Measurements from ENCODE around the gene GNAT1.

The GNAT1 gene

GRCh38 chr3:50174947-50175524 lies 16.4 kb upstream of the GNAT1 start:
- FAIRE-seq (no peak), DNase-seq (ENCODE audit: insufficient read length, low spot score) (no peak)

GRCh38 chr3:50177346-50177745 lies 14.1 kb upstream of the GNAT1 start:
- DNase-seq (ENCODE audit: insufficient read length, low spot score): no peak
- no peak for FAIRE-seq

GRCh38 chr3:50179710-50180109 lies 11.7 kb upstream of the GNAT1 start:
- no peak for FAIRE-seq
- no peak for DNase-seq (ENCODE audit: insufficient read length, low spot score)

- no peak for DNase-seq (ENCODE audit: insufficient read length, low spot score)
Measured at GRCh38 chr3:50181985-50182384, 9.4 kb upstream of the GNAT1 start.

GRCh38 chr3:50182533-50183099 lies 8.8 kb upstream of the GNAT1 start:
- FAIRE-seq (no peak), DNase-seq (ENCODE audit: insufficient read length, low spot score) (no peak)

More at GRCh38 chr3:50181985-50182384, 9.4 kb upstream of the GNAT1 start:
- FAIRE-seq: no peak

GRCh38 chr3:50183755-50184154 lies 7.7 kb upstream of the GNAT1 start:
- DNase-seq (ENCODE audit: insufficient read length, low spot score) (no peak), FAIRE-seq (no peak)

GRCh38 chr3:50184242-50184978 lies 7.0 kb upstream of the GNAT1 start:
- DNase-seq (ENCODE audit: insufficient read length, low spot score): no peak
- FAIRE-seq: peak; percentile 31

GRCh38 chr3:50185230-50185629 lies 6.2 kb upstream of the GNAT1 start:
- FAIRE-seq: no peak
- DNase-seq (ENCODE audit: insufficient read length, low spot score): no peak

GRCh38 chr3:50186096-50186495 lies 5.3 kb upstream of the GNAT1 start:
- FAIRE-seq: no peak
- no peak for DNase-seq (ENCODE audit: insufficient read length, low spot score)

- FAIRE-seq: no peak
- DNase-seq (ENCODE audit: insufficient read length, low spot score): no peak
Measured at GRCh38 chr3:50187750-50188149, 3.7 kb upstream of the GNAT1 start.

GRCh38 chr3:50189274-50189673 lies 2.1 kb upstream of the GNAT1 start:
- FAIRE-seq (peak; percentile 86), DNase-seq (ENCODE audit: insufficient read length, low spot score) (peak; percentile 88)

- peak; percentile 92 for FAIRE-seq
- no peak for DNase-seq (ENCODE audit: insufficient read length, low spot score)
Measured at GRCh38 chr3:50189989-50190388, 1.4 kb upstream of the GNAT1 start.

- no peak for FAIRE-seq
Measured at GRCh38 chr3:50192124-50192523, 714 bp downstream of the GNAT1 start.

GRCh38 chr3:50192689-50193141 lies 1.3 kb downstream of the GNAT1 start:
- DNase-seq (ENCODE audit: insufficient read length, low spot score) (peak; percentile 73), FAIRE-seq (peak; percentile 78)

More at GRCh38 chr3:50192124-50192523, 714 bp downstream of the GNAT1 start:
- no peak for DNase-seq (ENCODE audit: insufficient read length, low spot score)

- DNase-seq (ENCODE audit: insufficient read length, low spot score) (no peak), FAIRE-seq (no peak)
Measured at GRCh38 chr3:50193286-50193685, 1.9 kb downstream of the GNAT1 start.

GRCh38 chr3:50193746-50194127 lies 2.3 kb downstream of the GNAT1 start:
- FAIRE-seq (no peak), DNase-seq (ENCODE audit: insufficient read length, low spot score) (no peak)

GRCh38 chr3:50194128-50194902 lies 2.9 kb downstream of the GNAT1 start:
- FAIRE-seq: peak; percentile 85
- DNase-seq (ENCODE audit: insufficient read length, low spot score): peak; percentile 68

- FAIRE-seq (peak; percentile 26), DNase-seq (ENCODE audit: insufficient read length, low spot score) (no peak)
Measured at GRCh38 chr3:50194903-50195500, 3.6 kb downstream of the GNAT1 start.

GRCh38 chr3:50195501-50196252 lies 4.3 kb downstream of the GNAT1 start:
- FAIRE-seq (peak; percentile 72), DNase-seq (ENCODE audit: insufficient read length, low spot score) (no peak)

GRCh38 chr3:50196253-50196801 lies 4.9 kb downstream of the GNAT1 start:
- peak; percentile 23 for FAIRE-seq
- no peak for DNase-seq (ENCODE audit: insufficient read length, low spot score)
